ENCODE results near the gene TMEM119. TPM values are rescaled to one million over a fixed set of nuclear protein-coding genes. Genes with fewer than 3 reads are reported as not detected.

Gene TMEM119
- total RNA-seq, 2 experiments from 2014 or later = 0.10 to 0.24 TPM

- Mint-ChIP-seq H3K36me3 (peaks cover 16% of the 10 kb centered on the region), H3K27ac (no peak overlapping the region), H3K4me3 (no peak overlapping the region), H3K4me1 (ENCODE audit: low read depth) (peaks cover 36% of the 10 kb centered on the region), H3K9me3 (peaks cover 14% of the 10 kb centered on the region), H3K27me3 (no peaks in the 10 kb centered on the region)
- intact Hi-C loops (cut with micrococcal nuclease) = no loop called here
- no peak for DNase-seq
- POLR2A ChIA-PET = no interaction called here
- CTCF ChIA-PET = interaction anchor here (1.5 to 13.9 kb wide), 3 partner anchors 49 to 190 kb away, joined by 3 to 472 read pairs (median 5); partner anchors contain the start of genes ISCU and SART3
Observed at GRCh38 chr12:108613548-108613947, 15.7 kb upstream of the TMEM119 start.

- POLR2A ChIA-PET = interaction anchor here (0.6 kb wide), 1 partner anchor 121 kb away, joined by 4 read pairs; no protein-coding TSS in a partner anchor
- intact Hi-C loops (cut with micrococcal nuclease) = loop anchor here (1.0 kb wide), 1 partner anchor 190 kb away; no protein-coding TSS in a partner anchor
- H3K36me3 Mint-ChIP-seq = peaks cover 16% of the 10 kb centered on the region
- H3K27ac Mint-ChIP-seq = no peak overlapping the region
- CTCF ChIA-PET = interaction anchor here (1.0 to 13.9 kb wide), 3 partner anchors 37 to 52 kb away, joined by 5 to 472 read pairs (median 5); partner anchors contain the start of genes ISCU and SART3
- H3K4me1 Mint-ChIP-seq (ENCODE audit: low read depth) = peaks cover 29% of the 10 kb centered on the region
- H3K9me3 Mint-ChIP-seq = peaks cover 14% of the 10 kb centered on the region
- no peak overlapping the region for H3K4me3 Mint-ChIP-seq
- no peaks in the 10 kb centered on the region for H3K27me3 Mint-ChIP-seq
- no peak for DNase-seq
Observed at GRCh38 chr12:108612788-108613282, 15.0 kb upstream of the TMEM119 start.

- peak; percentile 75 for DNase-seq
- ChIA-PET POLR2A (no interaction called here), CTCF (interaction anchor here (1.5 to 13.9 kb wide), 2 partner anchors 47 to 53 kb away, joined by 5 to 472 read pairs; partner anchors contain the start of genes ISCU and SART3)
- Mint-ChIP-seq H3K27ac (no peak overlapping the region), H3K9me3 (peaks cover 14% of the 10 kb centered on the region), H3K4me1 (ENCODE audit: low read depth) (peaks cover 21% of the 10 kb centered on the region), H3K4me3 (no peak overlapping the region), H3K36me3 (peaks cover 14% of the 10 kb centered on the region), H3K27me3 (no peaks in the 10 kb centered on the region)
- intact Hi-C loops (cut with micrococcal nuclease) = loop anchor here (1.0 kb wide), 1 partner anchor 191 kb away; no protein-coding TSS in a partner anchor
Observed at GRCh38 chr12:108611884-108612415, 14.1 kb upstream of the TMEM119 start.

- H3K9me3 Mint-ChIP-seq = peaks cover 6% of the 10 kb centered on the region
- intact Hi-C loops (cut with micrococcal nuclease) = no loop called here
- POLR2A ChIA-PET = no interaction called here
- peaks cover 12% of the 10 kb centered on the region for H3K4me1 Mint-ChIP-seq (ENCODE audit: low read depth)
- no peak overlapping the region for H3K4me3 Mint-ChIP-seq
- peaks cover 5% of the 10 kb centered on the region for H3K36me3 Mint-ChIP-seq
- no peak overlapping the region for H3K27ac Mint-ChIP-seq
- DNase-seq = no peak
- H3K27me3 Mint-ChIP-seq = no peaks in the 10 kb centered on the region
- CTCF ChIA-PET = interaction anchor here (0.7 to 13.9 kb wide), 4 partner anchors 46 to 192 kb away, joined by 3 to 472 read pairs (median 3); partner anchors contain the start of genes ISCU and SART3
Observed at GRCh38 chr12:108610856-108611605, 13.1 kb upstream of the TMEM119 start.

- Mint-ChIP-seq H3K9me3 (no peaks in the 10 kb centered on the region), H3K27ac (no peak overlapping the region), H3K27me3 (peaks cover 2% of the 10 kb centered on the region), H3K36me3 (no peaks in the 10 kb centered on the region), H3K4me3 (no peak overlapping the region), H3K4me1 (ENCODE audit: low read depth) (peaks cover 12% of the 10 kb centered on the region)
- intact Hi-C loops (cut with micrococcal nuclease) = no loop called here
- CTCF ChIA-PET = interaction anchor here (0.8 to 13.9 kb wide), 3 partner anchors 45 to 193 kb away, joined by 3 to 472 read pairs (median 3); partner anchors contain the start of genes ISCU and SART3
- POLR2A ChIA-PET = no interaction called here
- no peak for DNase-seq
Observed at GRCh38 chr12:108610336-108610815, 12.5 kb upstream of the TMEM119 start.

GRCh38 chr12:108609537-108610335 is 11.9 kb upstream of the TMEM119 start:
- peaks cover 3% of the 10 kb centered on the region for H3K27me3 Mint-ChIP-seq
- intact Hi-C loops (cut with micrococcal nuclease) = no loop called here

GRCh38 chr12:108608616-108609015 is 10.7 kb upstream of the TMEM119 start:
- intact Hi-C loops (cut with micrococcal nuclease) = no loop called here
- H3K36me3 Mint-ChIP-seq = no peaks in the 10 kb centered on the region
- POLR2A ChIA-PET = no interaction called here
- peaks cover 3% of the 10 kb centered on the region for H3K27me3 Mint-ChIP-seq
- no peak overlapping the region for H3K4me3 Mint-ChIP-seq
- peaks cover 9% of the 10 kb centered on the region for H3K4me1 Mint-ChIP-seq (ENCODE audit: low read depth)
- no peak for DNase-seq
- no peaks in the 10 kb centered on the region for H3K9me3 Mint-ChIP-seq
- CTCF ChIA-PET = interaction anchor here (3.1 kb wide), 1 partner anchor 9 kb away, joined by 8 read pairs; no protein-coding TSS in a partner anchor
- no peak overlapping the region for H3K27ac Mint-ChIP-seq

More at GRCh38 chr12:108609537-108610335, 11.9 kb upstream of the TMEM119 start:
- ChIA-PET CTCF (interaction anchor here (0.7 to 13.9 kb wide), 4 partner anchors 8 to 195 kb away, joined by 3 to 472 read pairs (median 6); partner anchors contain the start of genes ISCU and SART3), POLR2A (no interaction called here)
- DNase-seq = no peak
- Mint-ChIP-seq H3K27ac (no peak overlapping the region), H3K4me3 (no peak overlapping the region), H3K9me3 (no peaks in the 10 kb centered on the region), H3K36me3 (no peaks in the 10 kb centered on the region), H3K4me1 (ENCODE audit: low read depth) (peaks cover 12% of the 10 kb centered on the region)

GRCh38 chr12:108607981-108608600 is 10.2 kb upstream of the TMEM119 start:
- H3K9me3 Mint-ChIP-seq = no peaks in the 10 kb centered on the region
- no peaks in the 10 kb centered on the region for H3K36me3 Mint-ChIP-seq
- CTCF ChIA-PET = interaction anchor here (3.1 kb wide), 1 partner anchor 10 kb away, joined by 8 read pairs; no protein-coding TSS in a partner anchor
- peaks cover 9% of the 10 kb centered on the region for H3K4me1 Mint-ChIP-seq (ENCODE audit: low read depth)
- H3K4me3 Mint-ChIP-seq = no peak overlapping the region
- no peak overlapping the region for H3K27ac Mint-ChIP-seq
- POLR2A ChIA-PET = no interaction called here
- intact Hi-C loops (cut with micrococcal nuclease) = no loop called here
- DNase-seq = no peak
- H3K27me3 Mint-ChIP-seq = peaks cover 3% of the 10 kb centered on the region

- no peak for DNase-seq
- POLR2A ChIA-PET = no interaction called here
- CTCF ChIA-PET = no interaction called here
- H3K36me3 Mint-ChIP-seq = no peaks in the 10 kb centered on the region
- H3K4me1 Mint-ChIP-seq (ENCODE audit: low read depth) = peaks cover under 1% of the 10 kb centered on the region
- H3K9me3 Mint-ChIP-seq = no peaks in the 10 kb centered on the region
- no peak overlapping the region for H3K27ac Mint-ChIP-seq
- no peak overlapping the region for H3K4me3 Mint-ChIP-seq
- H3K27me3 Mint-ChIP-seq = peaks cover 3% of the 10 kb centered on the region
- intact Hi-C loops (cut with micrococcal nuclease) = no loop called here
Observed at GRCh38 chr12:108606492-108606891, 8.6 kb upstream of the TMEM119 start.

- intact Hi-C loops (cut with micrococcal nuclease) = no loop called here
- H3K36me3 Mint-ChIP-seq = no peaks in the 10 kb centered on the region
- DNase-seq = no peak
- peaks cover 3% of the 10 kb centered on the region for H3K27me3 Mint-ChIP-seq
- no peaks in the 10 kb centered on the region for H3K4me1 Mint-ChIP-seq (ENCODE audit: low read depth)
- ChIA-PET CTCF (no interaction called here), POLR2A (no interaction called here)
- H3K9me3 Mint-ChIP-seq = no peaks in the 10 kb centered on the region
- peak overlapping the region; percentile 28 for H3K4me3 Mint-ChIP-seq
- H3K27ac Mint-ChIP-seq = peak overlapping the region; percentile 2
Observed at GRCh38 chr12:108605690-108606406, 8.0 kb upstream of the TMEM119 start.

All from activated CD4-positive, alpha-beta memory T cell treated with anti-CD3 and anti-CD28 coated beads for 36 hours (primary cell).